Gastrocnemius medialis (tissue), 4 donors: Measurements from ENCODE around the gene KCNAB1. TPM values are rescaled to one million over a fixed set of nuclear protein-coding genes. Genes with fewer than 3 reads are reported as not detected.

Source experiments
- ATAC-seq, 2 donors: fragments of 150-250 bp; one replicate each; pipeline ENCODE4 v1.9.1; 2016
- DNase-seq, 2 donors: peaks; one replicate each; pipeline ENCODE4 v3.0.0-alpha.2; 2019
- H3K27ac ChIP-seq, 4 donors: fragments of 200-600 bp; sonication (generic); 1 replicate in 1 of 4; 2 replicates in 3 of 4; pipeline ENCODE4 v1.5.1; 2016 to 2018; ENCODE audit warnings: mild to moderate bottlenecking in 2 of 4, moderate library complexity in 1 of 4
- H3K27me3 ChIP-seq, 3 donors: fragments of 200-600 bp; sonication (generic) in 2 of 3; 1 replicate in 1 of 3; 2 replicates in 2 of 3; pipeline versions ENCODE4 v1.5.1 to v1.6.0; 2016 to 2019; ENCODE audit warnings: mild to moderate bottlenecking in 1 of 3, moderate library complexity in 1 of 3
- H3K36me3 ChIP-seq, 2 donors: fragments of 200-600 bp; sonication (generic) in 1 of 2; one replicate each; pipeline ENCODE4 v1.5.1; 2017 to 2018
- H3K4me1 ChIP-seq, 2 donors: fragments of 200-600 bp; sonication (generic) in 1 of 2; one replicate each; pipeline ENCODE4 v1.5.1; 2016 to 2017; ENCODE audit warnings: mild to moderate bottlenecking in 2 of 2
- H3K4me3 ChIP-seq, 4 donors: fragments of 200-600 bp; sonication (generic) in 3 of 4; 1 replicate in 1 of 4; 2 replicates in 3 of 4; pipeline ENCODE4 v1.5.1; 2016 to 2019; ENCODE audit warnings: mild to moderate bottlenecking in 2 of 4
- H3K9me3 ChIP-seq, 3 donors: fragments of 200-600 bp; sonication (generic) in 2 of 3; 1 replicate in 1 of 3; 2 replicates in 2 of 3; pipeline ENCODE4 v1.5.1; 2016 to 2019
- POLR2A ChIP-seq, 2 donors: fragments of 450-650 bp; IDR thresholded peaks; one replicate each; pipeline ENCODE4 v1.6.1; 2017; ENCODE audit warnings: antibody characterized with exemption in 2 of 2, mild to moderate bottlenecking in 2 of 2, moderate library complexity in 2 of 2
- in situ Hi-C, 4 donors: fragments of 200-750 bp; cut with MboI; loops; one replicate each; pipeline versions ENCODE4 v1.15.0 to v1.8.0; 2017; ENCODE audit warnings: low sequenced_read_pairs in 4 of 4
- intact Hi-C: fragments of 100-400 bp; cut with DNase I; formaldehyde crosslinking; loops from one replicate; pipeline ENCODE4 v1.15.1; 2023; ENCODE audit warnings: low total_unique reads
- total RNA-seq, 4 donors: library from RNA; depleted of rRNA; stranded (reverse); fragments of >200 nt; gene quantifications; one replicate each; pipeline versions ENCODE4 v1.1.0 to v1.2.3, GENCODE V29; 2016
- TF ChIP-seq, protein P1 (sequence below), 5 experiments: fragments of 450-650 bp in 3 of 5; fragments of 200-600 bp in 2 of 5; sonication (generic) in 2 of 5; IDR thresholded peaks in 4 of 5; conservative IDR thresholded peaks in 1 of 5; 1 replicate in 4 of 5; 2 replicates in 1 of 5; pipeline ENCODE4 v1.5.1; 2016 to 2019; ENCODE audit warnings: antibody characterized with exemption in 5 of 5, mild to moderate bottlenecking in 3 of 5, moderate library complexity in 3 of 5

Gene KCNAB1
- total RNA-seq, 4 donors from 2014 or later: 0.46 to 3.6 (median 1.9) TPM

DNA sequence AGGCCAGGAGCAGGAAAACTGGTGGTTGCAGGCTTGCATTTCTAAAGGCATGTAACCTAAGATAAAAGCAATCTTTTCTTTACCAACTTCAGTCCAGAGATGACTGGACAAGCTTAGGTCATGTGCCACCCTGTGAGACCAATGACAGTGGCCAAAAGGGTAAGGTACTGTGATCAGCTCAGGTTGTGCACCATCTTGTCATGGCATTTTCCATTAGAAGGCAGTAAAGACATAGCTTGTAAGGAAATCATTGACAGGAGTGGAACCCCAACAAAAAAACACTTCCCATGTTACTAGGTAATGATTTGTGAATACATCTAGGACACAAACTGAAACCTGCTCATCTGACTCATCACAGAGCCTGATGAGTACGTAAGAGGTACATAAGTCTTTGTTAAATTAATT is 399.4 kb downstream of the KCNAB1 start:
- ATAC-seq (no peak), DNase-seq (no peak)
- Histone ChIP-seq H3K4me1 (no peaks in the 10 kb centered on the region), H3K4me3 (no peak overlapping the region), H3K27me3 (no peaks in the 10 kb centered on the region), H3K36me3 (peaks cover 0 to 3% of the 10 kb centered on the region in 2 donors), H3K27ac (no peak overlapping the region), H3K9me3 (no peaks in the 10 kb centered on the region)
- intact Hi-C loops: no loop called here
- in situ Hi-C loops: no loop called here
- TF ChIP-seq POLR2A (IDR thresholded peaks at IDR 0.05): no peak
- TF ChIP-seq, protein P1, sequence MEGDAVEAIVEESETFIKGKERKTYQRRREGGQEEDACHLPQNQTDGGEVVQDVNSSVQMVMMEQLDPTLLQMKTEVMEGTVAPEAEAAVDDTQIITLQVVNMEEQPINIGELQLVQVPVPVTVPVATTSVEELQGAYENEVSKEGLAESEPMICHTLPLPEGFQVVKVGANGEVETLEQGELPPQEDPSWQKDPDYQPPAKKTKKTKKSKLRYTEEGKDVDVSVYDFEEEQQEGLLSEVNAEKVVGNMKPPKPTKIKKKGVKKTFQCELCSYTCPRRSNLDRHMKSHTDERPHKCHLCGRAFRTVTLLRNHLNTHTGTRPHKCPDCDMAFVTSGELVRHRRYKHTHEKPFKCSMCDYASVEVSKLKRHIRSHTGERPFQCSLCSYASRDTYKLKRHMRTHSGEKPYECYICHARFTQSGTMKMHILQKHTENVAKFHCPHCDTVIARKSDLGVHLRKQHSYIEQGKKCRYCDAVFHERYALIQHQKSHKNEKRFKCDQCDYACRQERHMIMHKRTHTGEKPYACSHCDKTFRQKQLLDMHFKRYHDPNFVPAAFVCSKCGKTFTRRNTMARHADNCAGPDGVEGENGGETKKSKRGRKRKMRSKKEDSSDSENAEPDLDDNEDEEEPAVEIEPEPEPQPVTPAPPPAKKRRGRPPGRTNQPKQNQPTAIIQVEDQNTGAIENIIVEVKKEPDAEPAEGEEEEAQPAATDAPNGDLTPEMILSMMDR (IDR thresholded peaks at IDR 0.05 in 4 of 5, conservative IDR thresholded peaks at IDR 0.05 in 1 of 5): no peak

DNA sequence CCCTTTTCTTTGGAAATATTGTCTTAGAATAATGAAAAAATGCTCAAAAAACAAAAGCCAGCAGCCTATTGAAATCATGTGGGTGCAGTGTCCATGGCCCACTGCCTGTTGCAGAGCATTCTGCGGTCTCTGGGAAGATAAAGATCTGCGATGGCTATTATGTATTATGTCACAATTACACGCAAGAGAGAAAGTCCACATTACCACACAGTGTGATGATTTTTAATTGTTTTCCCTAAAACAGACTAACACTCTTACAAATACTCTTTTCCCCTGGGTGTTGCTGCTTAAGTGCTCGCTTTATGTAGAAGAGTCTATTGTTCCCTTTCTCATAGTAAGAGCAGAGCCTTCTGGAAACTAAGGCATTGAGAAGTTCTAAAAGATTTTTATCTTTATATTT is 402.3 kb downstream of the KCNAB1 start:
- ATAC-seq (no peak), DNase-seq (no peak)
- Histone ChIP-seq H3K36me3 (peaks cover 0 to 3% of the 10 kb centered on the region in 2 donors), H3K4me1 (no peaks in the 10 kb centered on the region), H3K4me3 (no peak overlapping the region), H3K27me3 (no peaks in the 10 kb centered on the region), H3K9me3 (no peaks in the 10 kb centered on the region), H3K27ac (no peak overlapping the region)
- intact Hi-C loops: no loop called here
- TF ChIP-seq, protein P1 (IDR thresholded peaks at IDR 0.05 in 4 of 5, conservative IDR thresholded peaks at IDR 0.05 in 1 of 5): no peak
- no peak for TF ChIP-seq POLR2A (IDR thresholded peaks at IDR 0.05)
- in situ Hi-C loops: no loop called here

DNA sequence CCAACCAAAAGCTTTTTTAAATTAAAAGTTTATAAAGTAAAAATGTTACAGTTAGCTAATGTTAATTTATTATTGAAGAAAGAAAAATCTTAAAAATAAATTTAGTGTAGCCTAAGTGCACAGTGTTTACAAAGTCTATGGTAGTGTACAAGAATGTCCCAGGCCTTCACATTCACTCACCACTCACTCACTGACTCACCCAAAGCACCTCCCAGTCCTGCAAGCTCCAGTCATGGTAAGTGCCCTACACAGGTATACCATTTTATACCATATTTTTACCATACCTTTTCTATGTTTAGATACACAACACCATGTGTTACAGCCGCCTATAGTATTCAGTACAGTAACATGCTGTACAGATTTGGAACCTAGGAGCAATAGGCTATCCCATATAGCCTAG is 405.4 kb downstream of the KCNAB1 start:
- Histone ChIP-seq H3K9me3 (no peaks in the 10 kb centered on the region), H3K27me3 (no peaks in the 10 kb centered on the region), H3K4me3 (no peak overlapping the region), H3K27ac (no peak overlapping the region), H3K36me3 (peaks cover 0 to 3% of the 10 kb centered on the region in 2 donors), H3K4me1 (no peaks in the 10 kb centered on the region)
- DNase-seq (no peak), ATAC-seq (no peak)
- intact Hi-C loops: no loop called here
- TF ChIP-seq, protein P1 (IDR thresholded peaks at IDR 0.05 in 4 of 5, conservative IDR thresholded peaks at IDR 0.05 in 1 of 5): no peak
- no peak for TF ChIP-seq POLR2A (IDR thresholded peaks at IDR 0.05)
- in situ Hi-C loops: loop anchor here in 1 of 4 donors (25.0 kb wide), 1 partner anchor 286 kb away; no protein-coding TSS in a partner anchor

DNA sequence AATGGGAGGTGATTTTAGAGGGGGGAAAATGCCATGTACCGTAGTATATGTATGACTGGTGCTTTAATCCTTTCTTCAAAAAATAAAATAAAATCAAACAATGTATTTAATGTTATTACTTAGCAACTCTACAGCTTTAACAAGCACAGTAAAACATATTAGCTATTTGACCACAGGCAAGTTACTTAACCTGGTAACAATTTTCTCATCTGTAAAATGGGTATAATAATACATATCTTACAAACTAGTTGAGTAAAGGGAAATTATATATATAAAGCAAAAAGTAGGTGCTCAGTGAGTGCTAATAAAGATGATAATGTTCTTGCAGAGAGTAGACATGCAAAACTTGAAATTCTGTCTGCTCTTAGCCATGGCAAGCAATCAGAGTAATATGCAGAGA is 406.7 kb downstream of the KCNAB1 start:
- peaks cover 0 to 3% of the 10 kb centered on the region in 2 donors for H3K36me3 ChIP-seq
- intact Hi-C loops (no loop called here), in situ Hi-C loops (loop anchor here in 1 of 4 donors (25.0 kb wide), 1 partner anchor 285 kb away; no protein-coding TSS in a partner anchor)
- no peak overlapping the region for H3K4me3 ChIP-seq
- H3K27me3 ChIP-seq: no peaks in the 10 kb centered on the region
- DNase-seq (no peak), ATAC-seq (no peak)
- H3K27ac ChIP-seq: no peak overlapping the region
- no peaks in the 10 kb centered on the region for H3K9me3 ChIP-seq
- no peaks in the 10 kb centered on the region for H3K4me1 ChIP-seq
- no peak for TF ChIP-seq POLR2A (IDR thresholded peaks at IDR 0.05)
- TF ChIP-seq, protein P1 (IDR thresholded peaks at IDR 0.05 in 4 of 5, conservative IDR thresholded peaks at IDR 0.05 in 1 of 5): no peak

DNA sequence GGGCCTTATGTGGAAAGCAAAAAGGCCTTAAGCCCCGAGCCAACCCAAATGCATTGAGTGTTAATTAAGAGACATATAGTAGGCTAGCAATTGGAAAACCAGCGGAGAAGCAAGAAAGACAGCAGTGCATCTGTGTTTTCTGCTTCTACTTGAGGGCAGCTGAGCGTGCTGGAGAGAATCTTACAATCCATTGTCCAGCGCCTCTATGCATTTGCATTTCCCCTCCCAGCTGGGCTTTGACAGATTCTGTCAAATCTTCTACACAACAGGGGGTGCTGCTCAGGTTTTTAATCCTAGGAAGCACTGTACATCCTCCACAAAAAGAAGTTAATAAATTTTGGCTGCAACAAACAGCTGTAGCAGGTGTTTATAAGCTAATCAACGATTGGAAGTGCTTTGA is 410.6 kb downstream of the KCNAB1 start:
- no peak for ATAC-seq
- Histone ChIP-seq H3K36me3 (no peaks in the 10 kb centered on the region), H3K4me1 (peaks cover 0 to 7% of the 10 kb centered on the region in 2 donors), H3K27me3 (no peaks in the 10 kb centered on the region), H3K4me3 (no peak overlapping the region), H3K27ac (no peak overlapping the region), H3K9me3 (no peaks in the 10 kb centered on the region)
- TF ChIP-seq, protein P1 (IDR thresholded peaks at IDR 0.05 in 4 of 5, conservative IDR thresholded peaks at IDR 0.05 in 1 of 5): no peak
- no peak for TF ChIP-seq POLR2A (IDR thresholded peaks at IDR 0.05)
- intact Hi-C loops: no loop called here
- in situ Hi-C loops: loop anchor here in 1 of 4 donors (25.0 kb wide), 1 partner anchor 281 kb away; no protein-coding TSS in a partner anchor
- no peak for DNase-seq
